ENCODE measurements around the gene TPMT.
"Not testable (repeated sequence)": the region's sequence is repeated elsewhere in the genome, so short reads cannot be mapped to it uniquely, and the experiment has no call there.

TPMT gene

DNA sequence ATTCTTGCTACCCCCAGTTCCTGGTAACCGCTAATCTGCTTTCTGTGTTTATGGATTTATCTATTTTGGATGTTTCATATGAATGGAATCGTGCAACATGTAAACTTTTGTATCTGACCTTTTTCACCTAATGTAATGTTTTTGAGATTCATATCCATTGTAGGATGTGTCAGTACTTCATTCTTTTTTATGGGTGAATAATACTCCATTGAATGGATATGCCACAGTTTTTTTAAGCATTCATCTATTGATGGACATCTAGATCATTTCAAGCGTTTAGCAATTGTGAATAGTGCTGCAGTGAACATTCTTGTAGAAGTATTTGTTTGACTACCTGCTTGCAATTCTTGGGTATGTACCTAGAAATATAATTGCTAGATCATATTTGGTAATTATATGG is 13.4 kb upstream of the TPMT start:
- H3K36me3 Mint-ChIP-seq = peaks cover 20% of the 10 kb centered on the region
- H3K27ac Mint-ChIP-seq = no peak overlapping the region
- no peak overlapping the region for H3K4me3 Mint-ChIP-seq
- H3K27me3 Mint-ChIP-seq = no peaks in the 10 kb centered on the region
- H3K4me1 Mint-ChIP-seq = no peaks in the 10 kb centered on the region
- no peaks in the 10 kb centered on the region for H3K9me3 Mint-ChIP-seq

DNA sequence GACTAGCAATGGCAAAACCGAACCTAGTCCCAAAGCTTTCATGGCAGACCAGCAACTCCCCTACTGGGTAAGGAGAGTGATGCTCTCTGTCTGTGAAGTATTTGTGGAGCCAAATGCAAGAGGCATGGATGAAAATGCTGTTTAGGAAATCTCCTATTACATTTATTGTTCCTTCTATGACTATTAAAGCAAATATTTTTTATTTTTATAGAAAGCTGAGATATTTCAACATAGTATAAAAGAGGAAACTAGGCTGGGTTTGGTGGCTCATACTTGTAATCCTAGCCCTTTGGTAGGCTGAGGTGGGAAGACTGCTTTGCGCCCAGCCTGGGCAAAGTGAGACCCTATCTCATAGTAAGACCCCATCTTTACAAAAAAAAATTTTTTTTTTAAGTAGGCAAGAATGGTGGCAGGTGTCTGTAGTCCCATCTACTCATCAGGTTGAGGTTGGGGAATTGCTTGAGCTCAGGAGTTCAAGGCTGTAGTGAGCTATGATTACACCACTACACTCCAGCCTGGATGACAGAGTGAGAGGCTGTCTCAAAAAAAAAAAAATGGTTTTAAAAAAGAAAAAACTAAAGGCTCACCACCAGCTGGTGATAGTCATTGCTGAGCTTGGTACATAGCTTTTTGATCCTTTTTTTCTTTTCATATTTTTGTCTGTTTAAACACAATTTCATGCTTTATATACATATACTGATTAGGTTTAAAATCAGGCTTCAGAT is 11.6 kb upstream of the TPMT start:
- no peaks in the 10 kb centered on the region for H3K9me3 Mint-ChIP-seq
- H3K27ac Mint-ChIP-seq = no peak overlapping the region
- H3K36me3 Mint-ChIP-seq = peaks cover 20% of the 10 kb centered on the region
- H3K4me3 Mint-ChIP-seq = no peak overlapping the region
- H3K4me1 Mint-ChIP-seq = no peaks in the 10 kb centered on the region
- no peaks in the 10 kb centered on the region for H3K27me3 Mint-ChIP-seq

DNA sequence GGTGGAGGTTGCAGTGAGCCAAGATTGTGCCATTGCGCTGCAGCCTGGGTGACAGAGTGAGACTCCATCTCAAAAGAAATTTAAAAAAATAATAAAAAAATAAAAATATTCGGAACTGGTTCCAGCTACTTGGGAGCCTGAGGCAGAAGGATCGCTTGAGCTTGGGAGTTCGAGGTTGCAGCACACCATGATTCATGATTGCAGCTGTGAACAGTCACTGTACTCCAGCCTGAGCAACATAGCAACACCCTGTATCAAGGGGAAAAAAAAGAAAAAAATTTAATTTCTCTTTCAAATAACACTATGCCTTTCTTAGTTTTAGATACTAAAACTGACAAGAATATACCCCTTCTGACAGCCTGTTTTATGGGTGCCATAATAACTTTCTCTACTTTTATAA is 10.9 kb upstream of the TPMT start:
- no peak overlapping the region for H3K4me3 Mint-ChIP-seq
- H3K36me3 Mint-ChIP-seq = peaks cover 24% of the 10 kb centered on the region
- no peaks in the 10 kb centered on the region for H3K27me3 Mint-ChIP-seq
- no peaks in the 10 kb centered on the region for H3K4me1 Mint-ChIP-seq
- H3K9me3 Mint-ChIP-seq = no peaks in the 10 kb centered on the region
- H3K27ac Mint-ChIP-seq = no peak overlapping the region

DNA sequence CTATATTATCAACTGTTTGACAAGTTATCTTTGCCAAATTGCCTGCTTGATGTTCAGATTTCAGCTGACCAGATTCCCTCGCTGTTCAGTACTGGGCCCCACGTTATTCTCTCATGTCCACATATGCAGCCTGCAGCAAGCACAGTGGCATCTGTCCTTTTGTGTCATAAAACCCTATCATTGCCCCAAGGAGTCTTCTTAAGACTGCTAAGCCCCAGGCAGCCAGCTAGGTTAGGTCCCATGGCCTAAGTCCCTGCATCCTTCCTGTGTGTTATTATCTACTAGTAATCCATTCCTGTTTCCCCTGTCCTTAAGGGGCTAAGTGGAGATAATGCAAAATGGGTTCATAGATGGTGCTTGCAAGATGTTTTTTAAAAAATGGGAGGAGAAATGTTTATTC is 7.5 kb upstream of the TPMT start:
- Mint-ChIP-seq H3K4me3 (no peak overlapping the region), H3K27me3 (no peaks in the 10 kb centered on the region), H3K9me3 (no peaks in the 10 kb centered on the region), H3K4me1 (no peaks in the 10 kb centered on the region), H3K36me3 (peaks cover 22% of the 10 kb centered on the region), H3K27ac (no peak overlapping the region)

DNA sequence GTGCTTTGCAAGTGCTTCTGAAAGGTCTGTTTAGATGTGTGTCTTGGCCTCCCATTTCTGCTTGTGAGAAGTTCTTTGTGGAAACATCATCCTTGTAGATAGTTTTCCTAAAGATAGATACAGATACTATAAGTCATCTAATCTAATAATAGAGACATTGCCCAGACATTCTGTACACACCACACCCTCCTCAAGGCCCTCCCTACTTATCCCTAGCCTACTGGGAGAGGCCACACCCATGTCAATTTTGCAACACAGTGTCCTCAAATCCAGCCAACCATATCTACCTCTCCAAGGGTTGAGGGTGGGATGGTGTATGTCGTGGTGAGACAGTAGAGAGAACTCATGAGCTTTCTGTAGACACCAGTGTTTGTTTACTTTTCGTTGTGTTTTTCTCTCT is 6.6 kb upstream of the TPMT start:
- Mint-ChIP-seq H3K4me1 (peaks cover 2% of the 10 kb centered on the region), H3K4me3 (no peak overlapping the region), H3K27me3 (no peaks in the 10 kb centered on the region), H3K27ac (no peak overlapping the region), H3K9me3 (no peaks in the 10 kb centered on the region), H3K36me3 (peaks cover 22% of the 10 kb centered on the region)

DNA sequence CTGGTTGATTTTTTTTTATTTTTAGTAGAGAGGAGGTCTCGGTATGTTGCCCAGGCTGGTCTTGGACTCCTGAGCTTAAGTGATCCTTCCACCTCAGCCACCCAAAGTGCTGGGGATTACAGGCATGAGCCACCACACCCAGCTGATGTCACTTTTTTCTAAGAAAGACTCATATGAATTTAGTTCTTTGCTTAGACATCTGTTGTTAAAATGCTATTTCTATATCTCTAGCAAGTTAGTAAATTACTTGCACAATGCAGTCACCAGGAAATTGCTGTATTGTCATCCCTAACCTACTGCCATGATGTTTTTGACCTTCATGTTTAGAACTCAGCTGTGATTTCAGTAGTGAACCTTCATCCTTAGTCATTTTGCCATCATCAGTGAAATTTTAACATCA is 6.0 kb upstream of the TPMT start:
- Mint-ChIP-seq H3K4me1 (peaks cover 7% of the 10 kb centered on the region), H3K27me3 (no peaks in the 10 kb centered on the region), H3K4me3 (no peak overlapping the region), H3K9me3 (no peaks in the 10 kb centered on the region), H3K27ac (no peak overlapping the region), H3K36me3 (peaks cover 22% of the 10 kb centered on the region)

DNA sequence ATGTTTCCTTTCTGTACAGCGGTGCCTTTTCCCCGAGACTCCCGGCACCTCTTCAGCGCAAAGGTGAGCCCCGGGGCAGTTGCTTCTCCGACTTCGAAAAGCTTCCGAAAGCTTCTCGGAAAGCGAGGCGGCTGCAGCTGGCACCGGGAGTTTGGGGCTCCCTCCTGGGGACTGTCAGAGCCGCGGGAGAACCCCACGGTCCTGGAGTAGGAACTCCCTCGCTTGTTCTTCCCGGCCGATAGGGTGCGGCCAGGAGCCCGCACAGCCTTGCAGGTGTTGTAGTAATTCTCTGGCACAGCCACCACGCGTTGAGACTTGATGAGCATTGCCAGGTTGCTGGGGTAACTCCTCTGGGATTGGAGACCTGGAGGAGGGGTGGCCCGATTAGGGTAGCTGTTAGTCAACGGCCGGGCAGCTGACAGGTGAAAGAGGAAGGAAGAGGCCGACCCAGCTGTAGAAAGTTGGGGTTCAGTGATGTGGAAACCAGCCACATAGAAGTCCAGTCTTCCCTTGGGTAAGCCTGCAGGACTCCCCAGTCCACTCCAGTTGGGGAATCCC is 1.1 kb upstream of the TPMT start:
- H3K36me3 Mint-ChIP-seq = peaks cover 10% of the 10 kb centered on the region
- H3K27ac Mint-ChIP-seq = peak overlapping the region; percentile 82
- no peaks in the 10 kb centered on the region for H3K9me3 Mint-ChIP-seq
- peak overlapping the region; percentile 98 for H3K4me3 Mint-ChIP-seq
- H3K27me3 Mint-ChIP-seq = no peaks in the 10 kb centered on the region
- H3K4me1 Mint-ChIP-seq = peaks cover 32% of the 10 kb centered on the region

DNA sequence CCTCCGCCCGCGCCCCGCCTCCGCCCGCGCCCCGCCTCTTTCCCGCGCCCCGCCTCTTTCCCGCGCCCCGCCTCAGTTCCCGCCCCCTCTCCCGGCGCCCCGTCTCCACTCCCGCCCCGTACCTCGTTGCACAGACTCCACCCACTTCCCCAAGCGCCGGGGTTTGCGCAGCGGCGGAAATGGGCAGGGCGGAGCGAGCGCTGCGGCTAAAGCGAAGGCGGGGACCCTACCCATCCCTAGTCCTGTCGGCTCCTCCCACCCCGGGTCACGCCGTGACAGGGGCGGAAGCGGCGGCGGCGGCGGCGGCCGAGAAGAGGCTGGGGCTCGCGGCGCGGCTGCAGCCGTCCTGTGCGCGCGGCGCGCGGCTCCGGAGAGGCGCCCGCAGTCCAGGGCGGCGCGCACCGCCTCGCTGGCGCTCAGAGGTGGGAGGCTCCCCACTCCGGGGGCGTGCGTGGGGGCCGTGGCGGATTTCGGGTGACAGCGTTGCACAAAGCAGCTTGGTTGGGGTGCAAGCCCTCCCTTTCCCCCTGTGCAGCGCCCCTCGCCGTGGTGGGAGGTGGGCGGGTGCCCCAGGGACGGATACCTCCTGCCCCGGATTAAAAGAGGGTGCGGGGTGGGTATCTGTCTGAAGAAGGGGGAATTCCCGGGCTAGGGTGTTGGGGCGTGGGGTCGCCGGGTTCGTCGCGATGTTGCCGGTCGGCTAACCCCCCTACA is 430 bp upstream of the TPMT start, which contains the start of gene KDM1B:
TSS of gene KDM1B (plus strand) at position 273 of the 714 bp plus-strand sequence. CDS start 4,474 bp downstream, outside the sequence.
- H3K36me3 Mint-ChIP-seq = peaks cover 9% of the 10 kb centered on the region
- H3K9me3 Mint-ChIP-seq = no peaks in the 10 kb centered on the region
- H3K4me3 Mint-ChIP-seq = peak within 1 kb of the TSS; percentile 98
- peaks cover 32% of the 10 kb centered on the region for H3K4me1 Mint-ChIP-seq
- H3K27me3 Mint-ChIP-seq = no peaks in the 10 kb centered on the region
- H3K27ac Mint-ChIP-seq = peak within 1 kb of the TSS; percentile 82

DNA sequence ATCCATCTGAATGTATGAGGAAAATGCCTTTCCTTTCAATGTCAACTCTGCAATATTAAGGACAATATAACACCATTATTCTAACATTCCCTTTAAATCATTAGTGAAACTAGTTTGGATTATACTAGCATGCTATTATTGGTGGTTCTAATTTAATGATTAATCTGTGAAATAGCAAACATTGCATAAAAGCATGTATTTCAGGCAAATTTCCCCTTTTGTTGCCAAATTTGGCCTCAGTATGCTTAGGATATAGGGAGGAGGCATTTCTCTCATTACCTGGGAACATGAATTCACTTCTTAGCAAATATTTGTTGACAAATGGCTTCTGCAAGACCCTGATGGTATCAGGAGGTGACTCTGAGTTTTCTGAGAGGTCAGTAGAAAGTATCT is 1.6 kb downstream of the TPMT start:
- Mint-ChIP-seq H3K9me3 (no peaks in the 10 kb centered on the region), H3K27ac (no peak overlapping the region), H3K27me3 (no peaks in the 10 kb centered on the region), H3K36me3 (peaks cover 5% of the 10 kb centered on the region), H3K4me1 (peaks cover 35% of the 10 kb centered on the region), H3K4me3 (no peak overlapping the region)

DNA sequence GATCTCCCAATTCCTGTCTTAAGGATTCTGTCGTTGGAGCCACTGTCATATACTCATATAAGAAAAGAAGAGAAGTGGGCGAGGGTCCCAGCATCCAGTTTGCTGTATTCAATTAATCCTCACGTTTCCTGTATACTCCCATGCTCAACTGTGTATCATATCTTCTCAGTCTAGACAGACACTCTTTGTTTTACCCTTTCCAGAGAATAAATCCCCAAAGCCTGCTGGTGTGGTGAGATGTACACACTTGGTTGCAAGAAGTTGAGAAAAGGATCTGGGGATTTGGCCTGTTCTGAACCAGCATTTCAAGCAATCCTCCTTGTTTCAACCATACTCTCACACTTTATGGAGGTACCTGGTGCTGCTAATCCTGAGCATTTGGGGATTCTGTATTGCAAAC is 3.1 kb downstream of the TPMT start:
- H3K27ac Mint-ChIP-seq = no peak overlapping the region
- H3K4me3 Mint-ChIP-seq = no peak overlapping the region
- H3K9me3 Mint-ChIP-seq = no peaks in the 10 kb centered on the region
- H3K27me3 Mint-ChIP-seq = no peaks in the 10 kb centered on the region
- peaks cover 45% of the 10 kb centered on the region for H3K4me1 Mint-ChIP-seq
- H3K36me3 Mint-ChIP-seq = peaks cover 14% of the 10 kb centered on the region

DNA sequence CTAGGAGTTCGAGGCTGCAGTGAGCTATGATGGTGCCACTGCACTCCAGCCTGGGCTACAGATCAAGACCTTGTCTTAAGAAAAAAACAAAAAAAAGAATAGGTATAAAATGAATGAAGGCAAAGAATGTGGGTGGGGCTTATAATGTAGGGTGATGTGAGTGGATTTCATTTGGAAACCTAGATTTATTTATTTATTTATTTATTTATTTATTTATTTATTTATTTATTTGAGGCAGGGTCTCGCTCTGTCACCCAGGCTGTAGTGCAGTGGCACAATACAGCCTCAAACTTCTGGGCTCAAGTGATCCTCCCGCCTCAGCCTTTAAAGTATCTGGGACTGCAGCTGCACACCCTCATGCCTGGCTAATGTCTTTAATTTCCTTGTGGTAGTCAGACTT is 3.5 kb downstream of the TPMT start:
- Mint-ChIP-seq H3K4me1 (peaks cover 42% of the 10 kb centered on the region), H3K36me3 (peaks cover 14% of the 10 kb centered on the region)
- not testable (repeated sequence) for H3K27me3 Mint-ChIP-seq, H3K4me3 Mint-ChIP-seq, H3K27ac Mint-ChIP-seq, H3K9me3 Mint-ChIP-seq

DNA sequence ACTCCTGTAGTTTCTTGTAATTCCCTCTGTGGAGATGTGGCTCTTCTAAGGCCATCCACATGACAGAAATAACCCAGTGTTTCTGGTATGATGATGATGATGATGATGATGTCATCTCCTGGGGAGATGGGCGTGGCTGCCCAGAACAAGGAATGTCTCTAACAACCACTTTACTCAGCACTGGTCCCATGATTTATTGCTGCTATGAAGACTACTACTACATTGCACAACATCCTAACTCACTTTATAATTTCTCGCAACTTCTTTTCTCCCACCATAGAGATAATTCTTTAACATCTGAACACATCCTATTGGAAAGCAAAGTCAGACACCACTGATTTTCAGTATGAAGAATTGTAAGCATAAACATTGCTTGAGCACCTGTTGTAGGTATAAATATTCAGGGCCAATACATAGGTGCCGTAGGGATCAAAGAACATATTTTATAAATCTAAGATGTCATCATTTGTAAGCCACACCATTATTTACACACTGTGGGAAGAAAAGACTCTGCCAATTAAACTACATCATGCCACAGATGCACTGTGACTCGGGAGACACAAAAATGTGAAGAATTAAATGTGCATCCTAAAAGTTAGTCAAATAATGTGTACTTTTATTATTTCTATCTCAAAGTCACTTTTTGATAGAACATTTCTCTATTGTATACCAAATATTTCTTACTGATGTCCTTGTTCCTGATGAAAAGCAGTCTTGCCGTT is 6.4 kb downstream of the TPMT start:
- peaks cover 23% of the 10 kb centered on the region for H3K4me1 Mint-ChIP-seq
- H3K4me3 Mint-ChIP-seq = no peak overlapping the region
- no peaks in the 10 kb centered on the region for H3K27me3 Mint-ChIP-seq
- H3K36me3 Mint-ChIP-seq = peaks cover 14% of the 10 kb centered on the region
- no peak overlapping the region for H3K27ac Mint-ChIP-seq
- no peaks in the 10 kb centered on the region for H3K9me3 Mint-ChIP-seq

DNA sequence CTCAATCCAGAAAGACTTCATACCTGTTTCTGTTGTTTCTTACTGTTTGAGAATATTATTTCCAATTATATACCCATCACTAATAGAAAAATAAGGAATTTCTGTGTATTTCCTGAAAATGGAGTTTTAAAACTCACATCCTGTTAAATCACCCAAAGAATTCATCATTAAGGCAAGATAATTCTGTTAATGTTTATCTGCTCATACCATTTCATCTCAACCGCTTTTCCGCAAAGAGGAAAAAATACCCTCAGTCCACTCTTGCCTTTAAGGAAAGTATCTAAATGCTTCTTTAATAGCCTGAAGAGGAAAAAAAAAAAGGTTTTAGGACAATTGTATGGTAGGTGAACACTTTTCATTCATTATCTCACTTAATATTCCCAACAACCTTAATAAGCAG is 7.3 kb downstream of the TPMT start:
- Mint-ChIP-seq H3K4me3 (no peak overlapping the region), H3K27me3 (no peaks in the 10 kb centered on the region), H3K27ac (no peak overlapping the region), H3K36me3 (peaks cover 21% of the 10 kb centered on the region), H3K4me1 (peaks cover 16% of the 10 kb centered on the region), H3K9me3 (no peaks in the 10 kb centered on the region)

DNA sequence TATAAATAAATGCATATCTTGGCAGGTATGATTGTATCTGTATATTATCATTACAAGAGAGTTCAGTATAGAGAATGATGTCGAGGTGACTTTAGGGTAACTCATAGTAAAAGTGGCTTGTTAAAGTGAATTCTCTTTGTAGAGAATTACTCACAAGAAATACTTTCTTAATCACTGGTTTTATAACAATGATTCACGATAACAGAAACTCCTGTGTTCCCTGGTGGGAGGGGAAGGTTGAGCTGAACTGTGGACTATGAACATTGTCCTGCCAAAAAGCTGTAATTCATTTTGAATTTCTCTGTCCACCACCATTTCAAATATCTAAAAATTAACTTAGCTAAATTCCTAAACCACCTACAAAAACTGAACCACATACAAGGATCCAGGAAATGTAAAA is 7.7 kb downstream of the TPMT start:
- Mint-ChIP-seq H3K27me3 (no peaks in the 10 kb centered on the region), H3K4me3 (no peak overlapping the region), H3K4me1 (peaks cover 12% of the 10 kb centered on the region), H3K27ac (no peak overlapping the region), H3K36me3 (peaks cover 21% of the 10 kb centered on the region), H3K9me3 (no peaks in the 10 kb centered on the region)

DNA sequence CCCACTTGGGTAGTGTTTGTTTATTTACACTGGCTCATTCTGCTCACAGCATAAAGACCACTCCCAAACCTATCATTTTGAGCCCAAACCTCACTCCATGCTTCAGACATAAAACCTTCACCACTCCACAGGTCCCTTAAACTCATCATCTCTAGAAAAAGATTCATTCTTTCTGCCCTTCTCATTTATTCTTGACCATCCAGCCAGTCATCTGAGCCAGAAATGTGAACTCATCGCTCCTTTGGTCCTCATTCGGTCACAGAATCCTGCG is 12.4 kb downstream of the TPMT start:
- Mint-ChIP-seq H3K9me3 (no peaks in the 10 kb centered on the region), H3K27me3 (no peaks in the 10 kb centered on the region), H3K36me3 (peaks cover 26% of the 10 kb centered on the region), H3K27ac (no peak overlapping the region), H3K4me3 (no peak overlapping the region), H3K4me1 (peaks cover 6% of the 10 kb centered on the region)

All from activated naive CD4-positive, alpha-beta T cell treated with anti-CD3 and anti-CD28 coated beads, Interleukin-2, amount 50 U/mL, for 24 hours (primary cell).